Ectodermal cell (in vitro differentiated cells): Measurements from ENCODE around the gene ADAMTS2.

ENCODE experiments used
- H3K27ac ChIP-seq: 2 replicates; pipeline ENCODE4 v1.7.0; 2013; ENCODE audit warnings: mild to moderate bottlenecking, low read depth, low read length; ENCODE audit not compliant: insufficient read depth, poor library complexity, severe bottlenecking
- H3K27me3 ChIP-seq: 2 replicates; pipeline ENCODE4 v1.7.0; 2013; ENCODE audit warnings: mild to moderate bottlenecking, low read length; ENCODE audit not compliant: insufficient read depth, control insufficient read depth, poor library complexity, severe bottlenecking
- H3K36me3 ChIP-seq: one replicate; pipeline ENCODE4 v1.7.0; 2013; ENCODE audit warnings: low read length; ENCODE audit not compliant: control insufficient read depth, insufficient read depth
- H3K4me1 ChIP-seq: one replicate; pipeline ENCODE4 v1.7.0; 2013; ENCODE audit warnings: low read length; ENCODE audit not compliant: control insufficient read depth, insufficient read depth
- H3K4me3 ChIP-seq: 2 replicates; pipeline ENCODE4 v1.7.0; 2013; ENCODE audit warnings: low read depth, low read length, control low read depth; ENCODE audit not compliant: insufficient read depth
- H3K9me3 ChIP-seq: 2 replicates; pipeline ENCODE4 v1.7.0; 2013; ENCODE audit warnings: mild to moderate bottlenecking, low read length, moderate library complexity; ENCODE audit not compliant: control insufficient read depth
- whole genome bisulfite sequencing, 2 experiments: methylation state at CpG; one replicate each; pipeline ENCODE4 v1.1.7; 2013; ENCODE audit warnings: missing lambda C conversion rate in 2 of 2; 5-methylcytosine and 5-hydroxymethylcytosine counted together

Gene ADAMTS2

GRCh38 chr5:179235416-179236400 lies 109.6 kb downstream of the ADAMTS2 start:
- H3K9me3 ChIP-seq = no peaks in the 10 kb centered on the region
- no peaks in the 10 kb centered on the region for H3K36me3 ChIP-seq
- H3K4me1 ChIP-seq = no peaks in the 10 kb centered on the region
- 92 to 93% methylated on average over 8 of the region's 8 CpGs for WGBS, 2 experiments
- no peak overlapping the region for H3K27ac ChIP-seq
- H3K4me3 ChIP-seq = no peak overlapping the region
- no peaks in the 10 kb centered on the region for H3K27me3 ChIP-seq

- no peaks in the 10 kb centered on the region for H3K27me3 ChIP-seq
- 92 to 94% methylated on average over 12 of the region's 12 CpGs for WGBS, 2 experiments
- H3K4me3 ChIP-seq = no peak overlapping the region
- no peaks in the 10 kb centered on the region for H3K9me3 ChIP-seq
- no peaks in the 10 kb centered on the region for H3K4me1 ChIP-seq
- no peaks in the 10 kb centered on the region for H3K36me3 ChIP-seq
- no peak overlapping the region for H3K27ac ChIP-seq
These were observed 110.6 kb downstream of the ADAMTS2 start for GRCh38 chr5:179234563-179235135.

GRCh38 chr5:179233909-179234562 lies 111.2 kb downstream of the ADAMTS2 start:
- H3K4me1 ChIP-seq = no peaks in the 10 kb centered on the region
- WGBS, 2 experiments = 86 to 89% methylated on average over 12 of the region's 12 CpGs
- H3K36me3 ChIP-seq = no peaks in the 10 kb centered on the region
- no peaks in the 10 kb centered on the region for H3K27me3 ChIP-seq
- H3K27ac ChIP-seq = no peak overlapping the region
- no peak overlapping the region for H3K4me3 ChIP-seq
- no peaks in the 10 kb centered on the region for H3K9me3 ChIP-seq

GRCh38 chr5:179232091-179232735 lies 113.0 kb downstream of the ADAMTS2 start:
- 95% methylated on average over 17 of the region's 17 CpGs for WGBS, 2 experiments

GRCh38 chr5:179231309-179231708 lies 114.0 kb downstream of the ADAMTS2 start:
- WGBS, 2 experiments = 94 to 96% methylated on average over 14 of the region's 14 CpGs

More at GRCh38 chr5:179232091-179232735, 113.0 kb downstream of the ADAMTS2 start:
- H3K27ac ChIP-seq = no peak overlapping the region
- no peaks in the 10 kb centered on the region for H3K27me3 ChIP-seq
- H3K4me1 ChIP-seq = peaks cover 11% of the 10 kb centered on the region
- no peaks in the 10 kb centered on the region for H3K36me3 ChIP-seq
- no peaks in the 10 kb centered on the region for H3K9me3 ChIP-seq
- H3K4me3 ChIP-seq = no peak overlapping the region

GRCh38 chr5:179230061-179230461 lies 115.2 kb downstream of the ADAMTS2 start:
- Histone ChIP-seq H3K36me3 (no peaks in the 10 kb centered on the region), H3K27me3 (no peaks in the 10 kb centered on the region), H3K27ac (no peak overlapping the region), H3K9me3 (no peaks in the 10 kb centered on the region), H3K4me1 (peaks cover 14% of the 10 kb centered on the region), H3K4me3 (no peak overlapping the region)
- 87 to 88% methylated on average over 9 of the region's 9 CpGs for WGBS, 2 experiments

More at GRCh38 chr5:179231309-179231708, 114.0 kb downstream of the ADAMTS2 start:
- H3K4me3 ChIP-seq = no peak overlapping the region
- H3K9me3 ChIP-seq = no peaks in the 10 kb centered on the region
- H3K4me1 ChIP-seq = peaks cover 14% of the 10 kb centered on the region
- H3K27me3 ChIP-seq = no peaks in the 10 kb centered on the region
- no peaks in the 10 kb centered on the region for H3K36me3 ChIP-seq
- no peak overlapping the region for H3K27ac ChIP-seq

GRCh38 chr5:179229331-179229831 lies 115.9 kb downstream of the ADAMTS2 start:
- H3K36me3 ChIP-seq = no peaks in the 10 kb centered on the region
- H3K4me3 ChIP-seq = no peak overlapping the region
- H3K27me3 ChIP-seq = no peaks in the 10 kb centered on the region
- no peaks in the 10 kb centered on the region for H3K9me3 ChIP-seq
- 91 to 93% methylated on average over 20 of the region's 20 CpGs for WGBS, 2 experiments
- H3K27ac ChIP-seq = no peak overlapping the region
- peaks cover 14% of the 10 kb centered on the region for H3K4me1 ChIP-seq

GRCh38 chr5:179228341-179229121 lies 116.7 kb downstream of the ADAMTS2 start:
- WGBS, 2 experiments = 84 to 85% methylated on average over 20 of the region's 20 CpGs
- Histone ChIP-seq H3K36me3 (no peaks in the 10 kb centered on the region), H3K27me3 (no peaks in the 10 kb centered on the region), H3K9me3 (peaks cover 3% of the 10 kb centered on the region), H3K27ac (no peak overlapping the region), H3K4me3 (no peak overlapping the region), H3K4me1 (peaks cover 14% of the 10 kb centered on the region)

GRCh38 chr5:179227580-179228311 lies 117.5 kb downstream of the ADAMTS2 start:
- WGBS, 2 experiments = 71 to 74% methylated on average over 17 of the region's 17 CpGs
- H3K27ac ChIP-seq = no peak overlapping the region
- H3K36me3 ChIP-seq = no peaks in the 10 kb centered on the region

More at GRCh38 chr5:179227580-179228311, 117.5 kb downstream of the ADAMTS2 start:
- Histone ChIP-seq H3K27me3 (no peaks in the 10 kb centered on the region), H3K4me1 (peaks cover 14% of the 10 kb centered on the region), H3K4me3 (no peak overlapping the region), H3K9me3 (peaks cover 3% of the 10 kb centered on the region)
